A549 (cell line): Measurements from ENCODE around the gene TTBK2. TPM values are rescaled to one million over a fixed set of nuclear protein-coding genes. Genes with fewer than 3 reads are reported as not detected.

Source experiments
- ATAC-seq, 2 experiments: fragments of 200-7000 bp in 1 of 2; fragments of >200 bp in 1 of 2; cut with Nextera tagmentation in 1 of 2; cut with Tn5 transposase in 1 of 2; 3 replicates each; pipeline versions ENCODE4 v1.8.0 to v1.9.1; 2018 to 2020; ENCODE audit warnings: mild to moderate bottlenecking in 1 of 2, moderate library complexity in 1 of 2
- CTCF ChIA-PET: fragments of 300-600 bp; sonication (Branson Sonifier 250); formaldehyde crosslinking; extraction: SDS; loops from one replicate; lab custom pipeline; 2021; ENCODE audit warnings: antibody characterized with exemption, inconsistent platforms; lab: Yijun Ruan, JAX
- POLR2A ChIA-PET: fragments of 350-600 bp; formaldehyde crosslinking; extraction: SDS; loops from one replicate; lab custom pipeline; 2021; ENCODE audit warnings: antibody characterized with exemption, inconsistent platforms; lab: Yijun Ruan, JAX
- DNase-seq, 2 experiments: peaks; one replicate each; pipeline versions ENCODE4 v3.0.0 to v3.0.0-alpha.2; 2011 to 2016; ENCODE audit warnings: low read depth in 1 of 2, low spot score in 1 of 2
- FAIRE-seq: peaks from 2 replicates; lab custom pipeline; 2011; peaks lifted over from hg19 to GRCh38; lab: Jason Lieb, UNC
- H3K27ac ChIP-seq, 2 experiments: fragments of >200 bp; sonication (Bioruptor Twin); formaldehyde crosslinking; 3 replicates each; pipeline ENCODE4 v1.5.1; 2016 to 2017
- H3K4me1 ChIP-seq: fragments of >200 bp; sonication (Bioruptor Twin); formaldehyde crosslinking; 3 replicates; pipeline ENCODE4 v1.6.1; 2016
- H3K4me2 ChIP-seq: fragments of >200 bp; sonication (Bioruptor Twin); formaldehyde crosslinking; 3 replicates; pipeline ENCODE4 v1.6.1; 2016
- H3K4me3 ChIP-seq: fragments of >200 bp; sonication (Bioruptor Twin); formaldehyde crosslinking; 3 replicates; pipeline ENCODE4 v1.5.1; 2016
- H3K9me3 ChIP-seq: fragments of >200 bp; sonication (Bioruptor Twin); formaldehyde crosslinking; 3 replicates; pipeline ENCODE4 v1.6.1; 2016
- ATOH8 ChIP-seq: fragments of 250-450 bp; sonication (Bioruptor Pico); IDR thresholded peaks from 2 replicates; pipeline ENCODE4 v1.5.0; 2020; ENCODE audit warnings: low read depth, mild to moderate bottlenecking, moderate library complexity
- CBX2 ChIP-seq: fragments of 200-600 bp; sonication (generic); IDR thresholded peaks from 2 replicates; pipeline ENCODE4 v1.6.1; 2016; ENCODE audit warnings: low read depth, mild to moderate bottlenecking, borderline replicate concordance
- EHMT2 ChIP-seq: fragments of 200-600 bp; sonication (generic); IDR thresholded peaks from 2 replicates; pipeline ENCODE4 v1.6.1; 2016; ENCODE audit warnings: antibody characterized with exemption, low read depth, mild to moderate bottlenecking, moderate library complexity
- HEYL ChIP-seq: fragments of 250-450 bp; sonication (Bioruptor Pico); IDR thresholded peaks from 2 replicates; pipeline ENCODE4 v1.8.0; 2021; ENCODE audit warnings: mild to moderate bottlenecking, moderate library complexity
- HMGXB4 ChIP-seq: fragments of 250-450 bp; sonication (Bioruptor Pico); IDR thresholded peaks from 2 replicates; pipeline ENCODE4 v1.5.0; 2021; ENCODE audit warnings: mild to moderate bottlenecking, moderate library complexity, borderline replicate concordance
- MAZ ChIP-seq: fragments of 150-350 bp; IDR thresholded peaks from 2 replicates; pipeline ENCODE4 v1.6.1; 2014; ENCODE audit warnings: antibody characterized with exemption, low read depth, low read length, borderline replicate concordance
- NPAS2 ChIP-seq: fragments of 250-450 bp; sonication (Bioruptor Pico); IDR thresholded peaks from 2 replicates; pipeline ENCODE4 v1.8.0; 2022; ENCODE audit warnings: mild to moderate bottlenecking, moderate library complexity, borderline replicate concordance
- PHF8 ChIP-seq: fragments of 200-600 bp; sonication (generic); IDR thresholded peaks from 2 replicates; pipeline ENCODE4 v1.6.1; 2016; ENCODE audit warnings: low read depth, mild to moderate bottlenecking, antibody characterized with exemption, moderate library complexity, borderline replicate concordance
- POLR2AphosphoS2 ChIP-seq: conservative IDR thresholded peaks from 2 replicates; pipeline ENCODE4 v1.6.1; 2012; ENCODE audit warnings: low read length, improper control_type of control experiment, inconsistent platforms
- RAD21 ChIP-seq, 2 experiments: fragments of >200 bp in 1 of 2; sonication (Bioruptor Twin) in 1 of 2; formaldehyde crosslinking in 1 of 2; IDR thresholded peaks in 1 of 2; conservative IDR thresholded peaks in 1 of 2; 2 replicates in 1 of 2; 3 replicates in 1 of 2; pipeline ENCODE4 v1.6.1; 2012 to 2018; ENCODE audit warnings: inconsistent platforms in 1 of 2
- RCOR1 ChIP-seq: fragments of 150-350 bp; IDR thresholded peaks from 2 replicates; pipeline ENCODE4 v1.6.1; 2014; ENCODE audit warnings: antibody characterized with exemption, low read length, low read depth
- SMC3 ChIP-seq: fragments of >200 bp; sonication (Bioruptor Twin); formaldehyde crosslinking; IDR thresholded peaks from 3 replicates; pipeline ENCODE4 v1.6.1; 2018; ENCODE audit warnings: inconsistent platforms
- USF2 ChIP-seq: fragments of 450-650 bp; IDR thresholded peaks from 2 replicates; pipeline ENCODE4 v1.6.1; 2014; ENCODE audit warnings: antibody characterized with exemption
- WGBS: methylation state at CpG from one replicate; pipeline ENCODE4 v1.1.6; 2017; ENCODE audit errors: missing lambda C conversion rate; 5-methylcytosine and 5-hydroxymethylcytosine counted together
- polyA plus RNA-seq, 4 experiments: library from polyadenylated mRNA; depleted of rRNA in 3 of 4; stranded (reverse); fragments of >200 nt; fragmentation: RNase III in 1 of 4; extraction: RNeasy Plus Mini Kit Qiagen cat#74134 plus additional on column Dnase treatment in 1 of 4; gene quantifications; 2 replicates in 3 of 4; 3 replicates in 1 of 4; pipeline ENCODE4 v1.2.3, GENCODE V29; 2011 to 2017
- small RNA-seq, 6 experiments: library from RNA; depleted of rRNA; stranded (forward); fragments of <200 nt; gene quantifications; one replicate each; pipeline ENCODE3, GENCODE V24; 2012

The TTBK2 gene
- polyA plus RNA-seq, 2 of the 4 experiments (the other 2 are of a cell fraction), result 2.3 to 5.6 TPM

GRCh38 chr15:42691308-42691707 is 229.3 kb downstream of the TTBK2 start:
- TF ChIP-seq USF2, result no peak
- no peak for TF ChIP-seq HMGXB4 (CRISPR knock-in tag)
- TF ChIP-seq EHMT2, result no peak
- TF ChIP-seq NPAS2 (CRISPR knock-in tag), result no peak
- no peak for TF ChIP-seq HEYL
- TF ChIP-seq PHF8, result no peak
- no peak for TF ChIP-seq RCOR1
- no peak for TF ChIP-seq ATOH8
- no peak for TF ChIP-seq MAZ
- no peak for TF ChIP-seq RAD21 (conservative IDR thresholded peaks at IDR 0.05 in 1 of 2, IDR thresholded peaks at IDR 0.05 in 1 of 2)
- TF ChIP-seq SMC3, result no peak
- no peak for TF ChIP-seq CBX2
- no peak for TF ChIP-seq POLR2AphosphoS2
- ATAC-seq (no peak), FAIRE-seq (no peak), DNase-seq (no peak)
- Histone ChIP-seq H3K27ac (no peak overlapping the region), H3K4me2 (no peak overlapping the region), H3K4me1 (no peaks in the 10 kb centered on the region), H3K4me3 (no peak overlapping the region), H3K9me3 (no peaks in the 10 kb centered on the region)
- ChIA-PET POLR2A (no interaction called here), CTCF (no interaction called here)
- WGBS, result 80% methylated on average over 4 of the region's 4 CpGs

Small RNAs within 50 kb of the gene (small RNA-seq; reads per million reads assigned to genes)
- gene KRT8P50, result 0 reads per million in 6 experiments

Other genes with a start within 250 kb of the TTBK2 start
- 2.9 and 4.0 TPM in 2 replicates for gene CDAN1, start 183.7 kb downstream of the TTBK2 start, polyA plus RNA-seq (2011; rRNA removed)
- gene CDAN1, start 183.7 kb downstream of the TTBK2 start, polyA plus RNA-seq (2017; fragmentation: RNase III; extraction: RNeasy Plus Mini Kit Qiagen cat#74134 plus additional on column Dnase treatment), result 6.9 to 7.7 TPM (median 7.5 TPM) in 3 replicates
- 9.0 and 10.5 TPM in 2 replicates for gene UBR1, start 185.3 kb upstream of the TTBK2 start, polyA plus RNA-seq (2011; rRNA removed)
- gene UBR1, start 185.3 kb upstream of the TTBK2 start, polyA plus RNA-seq (2017; fragmentation: RNase III; extraction: RNeasy Plus Mini Kit Qiagen cat#74134 plus additional on column Dnase treatment), result 5.7 to 5.9 TPM (median 5.8 TPM) in 3 replicates
- gene TMEM62, start 212.8 kb upstream of the TTBK2 start, polyA plus RNA-seq (2011; rRNA removed), result 7.8 and 9.5 TPM in 2 replicates
- gene TMEM62, start 212.8 kb upstream of the TTBK2 start, polyA plus RNA-seq (2017; fragmentation: RNase III; extraction: RNeasy Plus Mini Kit Qiagen cat#74134 plus additional on column Dnase treatment), result 6.9 to 7.6 TPM (median 7.5 TPM) in 3 replicates